ENCODE data around the gene TOLLIP.

The TOLLIP gene

GRCh38 chr11:1231396-1232020 lies 77.9 kb downstream of the TOLLIP start:
- DNase-seq (ENCODE audit: low spot score), result no peak

DNA sequence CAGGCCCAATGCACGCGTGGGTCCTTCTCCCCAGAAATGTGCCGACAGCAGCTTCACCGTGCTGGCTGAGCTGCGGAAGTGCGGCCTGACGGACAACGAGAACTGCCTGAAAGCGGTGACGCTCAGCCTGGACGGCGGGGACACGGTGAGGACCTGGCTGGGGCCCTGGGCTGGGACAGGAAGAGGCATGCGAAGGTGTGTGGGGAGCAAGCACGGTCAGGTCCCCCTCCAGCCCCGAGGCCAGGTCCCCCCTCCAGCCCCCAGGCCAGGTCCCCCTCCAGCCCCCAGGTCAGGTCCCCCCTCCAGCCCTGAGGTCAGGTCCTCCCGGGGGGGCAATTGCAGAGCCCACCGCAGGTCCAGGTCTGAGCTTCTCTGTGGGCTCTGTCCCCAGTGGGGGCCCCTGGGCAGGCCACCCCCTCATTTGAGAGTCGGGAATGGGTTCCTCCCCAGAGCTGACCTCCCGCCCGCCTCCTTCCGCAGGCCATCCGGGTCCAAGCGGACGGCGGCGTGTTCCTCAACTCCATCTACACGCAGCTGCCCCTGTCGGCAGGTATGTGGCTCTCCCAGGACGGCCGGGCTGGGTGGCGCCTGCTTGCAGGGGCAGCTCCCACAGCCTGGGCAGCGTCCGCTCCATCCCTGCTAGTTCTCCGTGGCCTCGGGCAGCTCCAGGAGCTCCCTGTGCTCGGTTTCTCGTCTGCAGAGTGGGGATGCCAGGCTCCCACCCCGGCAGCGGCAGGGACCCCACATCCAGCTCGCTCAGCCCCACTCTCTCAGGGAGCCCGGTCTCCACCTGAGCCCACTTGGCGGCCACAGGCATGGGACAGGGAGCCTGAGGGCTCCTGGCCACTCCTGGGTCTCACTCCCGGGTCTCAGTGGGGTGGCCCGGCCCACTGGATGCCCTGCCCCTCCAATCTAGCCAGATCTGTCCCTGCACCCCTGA lies 78.7 kb downstream of the TOLLIP start:
- no peak for DNase-seq (ENCODE audit: low spot score)

GRCh38 chr11:1230121-1230455 lies 79.3 kb downstream of the TOLLIP start:
- no peak for DNase-seq (ENCODE audit: low spot score)

- no peak for DNase-seq (ENCODE audit: low spot score)
Measured at GRCh38 chr11:1229471-1230120, 79.8 kb downstream of the TOLLIP start.

GRCh38 chr11:1228921-1229451 lies 80.4 kb downstream of the TOLLIP start:
- DNase-seq (ENCODE audit: low spot score), result no peak

DNA sequence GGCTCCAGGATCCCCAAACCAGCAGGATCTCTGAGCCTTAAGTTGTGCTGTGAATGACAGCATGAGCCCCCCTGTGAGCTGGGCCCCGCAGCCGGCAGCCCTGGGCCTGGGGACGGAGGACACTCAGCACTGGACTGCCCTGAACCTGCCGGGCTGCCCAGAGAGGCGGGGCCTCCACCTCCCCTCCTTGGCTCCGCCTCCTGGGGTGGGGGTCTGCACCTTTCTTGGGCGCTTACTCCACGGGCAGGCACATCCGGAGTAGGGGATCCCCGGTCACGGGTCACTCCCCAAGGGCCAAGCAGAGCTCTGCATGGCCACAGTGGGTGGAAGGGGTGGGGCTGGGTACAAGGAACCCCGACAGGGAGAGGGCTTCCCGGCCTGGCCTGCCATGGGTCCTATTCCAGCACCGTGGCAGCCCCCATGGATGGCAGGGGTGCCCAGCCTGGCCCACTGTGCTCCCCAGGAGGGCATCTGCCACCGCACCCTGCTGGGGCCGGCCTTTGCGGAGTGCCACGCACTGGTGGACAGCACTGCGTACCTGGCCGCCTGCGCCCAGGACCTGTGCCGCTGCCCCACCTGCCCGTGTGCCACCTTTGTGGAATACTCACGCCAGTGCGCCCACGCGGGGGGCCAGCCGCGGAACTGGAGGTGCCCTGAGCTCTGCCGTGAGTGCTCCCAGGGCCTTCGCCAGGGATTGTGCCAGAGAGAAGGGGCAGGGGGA lies 81.2 kb downstream of the TOLLIP start:
- DNase-seq (ENCODE audit: low spot score), result no peak

DNA sequence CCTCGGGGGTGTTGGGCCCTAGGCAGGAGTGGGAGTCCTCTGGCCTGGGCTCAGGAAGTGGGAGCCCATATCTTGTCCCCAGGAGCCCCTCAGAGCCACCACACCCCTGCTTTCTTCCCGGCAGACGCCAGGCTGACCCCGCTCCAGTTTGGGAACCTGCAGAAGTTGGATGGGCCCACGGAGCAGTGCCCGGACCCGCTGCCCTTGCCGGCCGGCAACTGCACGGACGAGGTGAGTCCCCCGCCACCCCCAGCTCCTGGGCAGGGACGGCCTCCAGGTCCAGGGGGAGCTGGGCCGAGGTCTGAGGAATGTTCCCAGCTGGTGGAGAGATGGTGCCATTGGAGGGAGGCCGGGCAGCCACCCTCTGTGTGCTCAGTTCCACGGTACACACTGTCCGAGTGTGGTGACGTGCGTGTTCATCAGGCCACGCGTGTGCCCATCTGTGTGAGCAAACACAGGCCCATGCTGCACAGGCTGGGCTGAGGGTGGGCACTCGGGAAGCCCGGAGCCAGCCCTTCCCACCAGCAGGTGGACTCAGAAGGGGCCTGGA lies 81.8 kb downstream of the TOLLIP start:
- DNase-seq (ENCODE audit: low spot score), result no peak

GRCh38 chr11:1226986-1227550 lies 82.4 kb downstream of the TOLLIP start:
- no peak for DNase-seq (ENCODE audit: low spot score)

GRCh38 chr11:1226226-1226985 lies 83.0 kb downstream of the TOLLIP start:
- DNase-seq (ENCODE audit: low spot score), result no peak

- DNase-seq (ENCODE audit: low spot score), result no peak
Measured at GRCh38 chr11:1225386-1226225, 83.8 kb downstream of the TOLLIP start.

- no peak for DNase-seq (ENCODE audit: low spot score)
Measured at GRCh38 chr11:1224491-1225385, 84.7 kb downstream of the TOLLIP start.
